NCI-H69 (cell line): ENCODE results near the gene TMEM40.
"Not testable (repeated sequence)": the region's sequence is repeated elsewhere in the genome, so short reads cannot be mapped to it uniquely, and the experiment has no call there.

Experiments used
- DNase-seq: peaks from one replicate; lab custom pipeline; 2025; lab: John Stamatoyannopoulos, UW

The TMEM40 gene

GRCh38 chr3:12750658-12751071 is 8.4 kb downstream of the TMEM40 start:
- no peak for DNase-seq

GRCh38 chr3:12750223-12750622 is 8.8 kb downstream of the TMEM40 start:
- no peak for DNase-seq

GRCh38 chr3:12748477-12748876 is 10.6 kb downstream of the TMEM40 start:
- no peak for DNase-seq

- DNase-seq: no peak
Observed at GRCh38 chr3:12746419-12746818, 12.6 kb downstream of the TMEM40 start.

- DNase-seq: no peak
Observed at GRCh38 chr3:12744326-12744725, 14.7 kb downstream of the TMEM40 start.

GRCh38 chr3:12743583-12743982 is 15.5 kb downstream of the TMEM40 start:
- DNase-seq: no peak

- no peak for DNase-seq
Observed at GRCh38 chr3:12742330-12743107, 16.5 kb downstream of the TMEM40 start.

- no peak for DNase-seq
Observed at GRCh38 chr3:12741209-12741608, 17.9 kb downstream of the TMEM40 start.

GRCh38 chr3:12737833-12738232 is 21.2 kb downstream of the TMEM40 start:
- DNase-seq: no peak

GRCh38 chr3:12737319-12737718 is 21.7 kb downstream of the TMEM40 start:
- no peak for DNase-seq

- DNase-seq: no peak
Observed at GRCh38 chr3:12734960-12735359, 24.1 kb downstream of the TMEM40 start.

- DNase-seq: no peak
Observed at GRCh38 chr3:12733566-12733965, 25.5 kb downstream of the TMEM40 start.

- no peak for DNase-seq
Observed at GRCh38 chr3:12730506-12731242, 28.4 kb downstream of the TMEM40 start.

- no peak for DNase-seq
Observed at GRCh38 chr3:12729051-12729651, 29.9 kb downstream of the TMEM40 start.

GRCh38 chr3:12727937-12728336 is 31.1 kb downstream of the TMEM40 start:
- no peak for DNase-seq

GRCh38 chr3:12727481-12727880 is 31.6 kb downstream of the TMEM40 start:
- no peak for DNase-seq

- no peak for DNase-seq
Observed at GRCh38 chr3:12725436-12725835, 33.6 kb downstream of the TMEM40 start.

GRCh38 chr3:12724794-12725193 is 34.3 kb downstream of the TMEM40 start:
- DNase-seq: no peak

GRCh38 chr3:12723362-12723761 is 35.7 kb downstream of the TMEM40 start:
- DNase-seq: not testable (repeated sequence)

GRCh38 chr3:12722226-12722625 is 36.8 kb downstream of the TMEM40 start:
- DNase-seq: no peak

- DNase-seq: peak; percentile 75
Observed at GRCh38 chr3:12719984-12720898, 38.8 kb downstream of the TMEM40 start.

GRCh38 chr3:12719541-12719940 is 39.5 kb downstream of the TMEM40 start:
- no peak for DNase-seq
